Measurements from ENCODE around the gene INTS4.
"Not testable (repeated sequence)": the region's sequence is repeated elsewhere in the genome, so short reads cannot be mapped to it uniquely, and the experiment has no call there.

DNA sequence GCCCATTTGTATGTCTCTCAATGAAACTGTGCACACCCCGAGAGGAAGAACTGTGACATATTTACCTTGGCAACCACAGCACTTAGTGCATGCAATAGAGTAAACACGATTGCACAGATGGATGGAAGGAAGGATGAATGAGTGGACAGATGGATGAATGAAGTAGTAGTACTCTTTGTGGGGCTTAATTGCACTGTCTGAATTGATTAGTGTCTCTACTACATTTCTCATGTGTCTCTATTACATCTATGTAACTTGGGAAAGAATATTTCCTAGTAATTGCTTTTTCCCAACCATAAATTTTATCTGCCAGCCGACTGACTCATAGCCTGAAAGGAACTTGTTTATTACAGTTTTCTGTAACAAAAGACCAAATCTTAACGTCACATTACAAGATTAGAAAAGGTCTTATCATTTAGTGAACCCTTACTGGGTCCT lies 103.8 kb downstream of the INTS4 start:
- not testable (repeated sequence) for TF ChIP-seq EZH2phosphoT487 (IDR thresholded peaks at IDR 0.05; ENCODE audit: borderline replicate concordance, low read depth, low read length)
- TF ChIP-seq, protein P1, sequence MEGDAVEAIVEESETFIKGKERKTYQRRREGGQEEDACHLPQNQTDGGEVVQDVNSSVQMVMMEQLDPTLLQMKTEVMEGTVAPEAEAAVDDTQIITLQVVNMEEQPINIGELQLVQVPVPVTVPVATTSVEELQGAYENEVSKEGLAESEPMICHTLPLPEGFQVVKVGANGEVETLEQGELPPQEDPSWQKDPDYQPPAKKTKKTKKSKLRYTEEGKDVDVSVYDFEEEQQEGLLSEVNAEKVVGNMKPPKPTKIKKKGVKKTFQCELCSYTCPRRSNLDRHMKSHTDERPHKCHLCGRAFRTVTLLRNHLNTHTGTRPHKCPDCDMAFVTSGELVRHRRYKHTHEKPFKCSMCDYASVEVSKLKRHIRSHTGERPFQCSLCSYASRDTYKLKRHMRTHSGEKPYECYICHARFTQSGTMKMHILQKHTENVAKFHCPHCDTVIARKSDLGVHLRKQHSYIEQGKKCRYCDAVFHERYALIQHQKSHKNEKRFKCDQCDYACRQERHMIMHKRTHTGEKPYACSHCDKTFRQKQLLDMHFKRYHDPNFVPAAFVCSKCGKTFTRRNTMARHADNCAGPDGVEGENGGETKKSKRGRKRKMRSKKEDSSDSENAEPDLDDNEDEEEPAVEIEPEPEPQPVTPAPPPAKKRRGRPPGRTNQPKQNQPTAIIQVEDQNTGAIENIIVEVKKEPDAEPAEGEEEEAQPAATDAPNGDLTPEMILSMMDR (conservative IDR thresholded peaks at IDR 0.05; ENCODE audit: low read length): not testable (repeated sequence)
